C4-2B (cell line): ENCODE data around the gene PCDHAC2.

Experiments used
- H3K27ac ChIP-seq: fragments of 450-650 bp; 2 replicates; pipeline ENCODE4 v1.5.1; 2017
- ZFX ChIP-seq: fragments of 450-650 bp; IDR thresholded peaks from 2 replicates; pipeline ENCODE4 v1.6.1; 2017
- TF ChIP-seq, protein P1 (sequence below): fragments of 450-650 bp; conservative IDR thresholded peaks from 2 replicates; pipeline ENCODE4 v1.5.1; 2017; ENCODE audit warnings: mild to moderate bottlenecking

PCDHAC2 gene

GRCh38 chr5:141001844-141002604 is 35.7 kb downstream of the PCDHAC2 start:
- H3K27ac ChIP-seq: no peak overlapping the region
- TF ChIP-seq, protein P1, sequence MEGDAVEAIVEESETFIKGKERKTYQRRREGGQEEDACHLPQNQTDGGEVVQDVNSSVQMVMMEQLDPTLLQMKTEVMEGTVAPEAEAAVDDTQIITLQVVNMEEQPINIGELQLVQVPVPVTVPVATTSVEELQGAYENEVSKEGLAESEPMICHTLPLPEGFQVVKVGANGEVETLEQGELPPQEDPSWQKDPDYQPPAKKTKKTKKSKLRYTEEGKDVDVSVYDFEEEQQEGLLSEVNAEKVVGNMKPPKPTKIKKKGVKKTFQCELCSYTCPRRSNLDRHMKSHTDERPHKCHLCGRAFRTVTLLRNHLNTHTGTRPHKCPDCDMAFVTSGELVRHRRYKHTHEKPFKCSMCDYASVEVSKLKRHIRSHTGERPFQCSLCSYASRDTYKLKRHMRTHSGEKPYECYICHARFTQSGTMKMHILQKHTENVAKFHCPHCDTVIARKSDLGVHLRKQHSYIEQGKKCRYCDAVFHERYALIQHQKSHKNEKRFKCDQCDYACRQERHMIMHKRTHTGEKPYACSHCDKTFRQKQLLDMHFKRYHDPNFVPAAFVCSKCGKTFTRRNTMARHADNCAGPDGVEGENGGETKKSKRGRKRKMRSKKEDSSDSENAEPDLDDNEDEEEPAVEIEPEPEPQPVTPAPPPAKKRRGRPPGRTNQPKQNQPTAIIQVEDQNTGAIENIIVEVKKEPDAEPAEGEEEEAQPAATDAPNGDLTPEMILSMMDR: no peak
- no peak for TF ChIP-seq ZFX

DNA sequence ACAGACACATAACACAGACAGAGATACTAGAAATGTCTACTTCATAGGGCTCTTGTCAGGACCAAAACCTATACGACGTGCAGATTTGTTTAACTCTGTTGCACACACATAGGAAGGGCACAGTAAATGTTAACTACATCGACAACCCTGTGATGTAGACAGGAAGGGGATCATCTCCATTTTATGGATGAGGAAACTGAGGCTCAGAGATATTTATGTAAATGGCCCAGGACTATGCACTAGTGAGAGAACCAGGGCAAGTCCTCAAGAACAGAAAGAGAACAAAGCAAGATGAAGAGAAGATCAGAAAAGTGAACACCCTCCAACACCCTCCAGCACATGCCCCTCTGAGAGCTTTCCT is 36.3 kb downstream of the PCDHAC2 start:
- no peak for TF ChIP-seq ZFX
- TF ChIP-seq, protein P1: no peak
- no peak overlapping the region for H3K27ac ChIP-seq

DNA sequence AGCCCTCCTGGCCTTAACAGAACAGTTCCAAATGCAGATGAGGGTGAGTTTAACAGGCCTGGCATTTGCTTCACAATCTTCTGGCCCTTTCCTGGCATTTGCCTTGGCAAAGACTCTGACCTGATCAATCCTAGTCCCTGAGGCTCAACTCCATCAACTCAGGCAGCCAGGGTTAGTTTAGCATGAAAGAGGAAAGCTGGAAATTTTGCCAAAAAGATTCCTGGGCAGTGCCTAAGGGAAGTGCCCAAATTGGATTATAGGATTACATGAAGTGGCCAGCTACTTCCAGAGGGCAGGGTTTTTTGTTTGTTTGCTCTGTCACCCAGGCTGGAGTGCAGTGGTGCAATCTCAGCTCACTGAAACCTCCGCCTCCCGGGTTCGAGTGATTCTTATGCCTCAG is 36.8 kb downstream of the PCDHAC2 start:
- TF ChIP-seq, protein P1: no peak
- no peak for TF ChIP-seq ZFX
- no peak overlapping the region for H3K27ac ChIP-seq

- TF ChIP-seq, protein P1: no peak
- no peak for TF ChIP-seq ZFX
- no peak overlapping the region for H3K27ac ChIP-seq
Measured at GRCh38 chr5:141003791-141004611, 37.7 kb downstream of the PCDHAC2 start.

GRCh38 chr5:141007791-141008190 is 41.5 kb downstream of the PCDHAC2 start:
- no peak overlapping the region for H3K27ac ChIP-seq
- TF ChIP-seq, protein P1: no peak
- no peak for TF ChIP-seq ZFX

- no peak for TF ChIP-seq ZFX
- TF ChIP-seq, protein P1: no peak
- no peak overlapping the region for H3K27ac ChIP-seq
Measured at GRCh38 chr5:141010047-141010793, 43.9 kb downstream of the PCDHAC2 start.

GRCh38 chr5:141017943-141018342 is 51.7 kb downstream of the PCDHAC2 start:
- H3K27ac ChIP-seq: no peak overlapping the region
- no peak for TF ChIP-seq ZFX
- TF ChIP-seq, protein P1: no peak
